Hepatocyte (in vitro differentiated cells): Measurements from ENCODE around the gene OSBPL5.
"Not testable (repeated sequence)": the region's sequence is repeated elsewhere in the genome, so short reads cannot be mapped to it uniquely, and the experiment has no call there.

Experiments used
- EZH2 ChIP-seq: fragments of 200-600 bp; sonication (generic); IDR thresholded peaks from 2 replicates; pipeline ENCODE4 v1.6.1; 2016; ENCODE audit warnings: antibody characterized with exemption, mild to moderate bottlenecking, borderline replicate concordance
- EZH2phosphoT487 ChIP-seq: fragments of 200-600 bp; sonication (generic); IDR thresholded peaks from one replicate; pipeline ENCODE4 v1.6.1; 2018; ENCODE audit warnings: antibody characterized with exemption, mild to moderate bottlenecking, low read depth, moderate library complexity; ENCODE audit not compliant: unreplicated experiment, severe bottlenecking
- TF ChIP-seq, protein P1 (sequence below): fragments of 200-600 bp; sonication (generic); IDR thresholded peaks from 2 replicates; pipeline ENCODE4 v1.5.1; 2016; ENCODE audit warnings: antibody characterized with exemption, mild to moderate bottlenecking; ENCODE audit not compliant: poor library complexity

DNA sequence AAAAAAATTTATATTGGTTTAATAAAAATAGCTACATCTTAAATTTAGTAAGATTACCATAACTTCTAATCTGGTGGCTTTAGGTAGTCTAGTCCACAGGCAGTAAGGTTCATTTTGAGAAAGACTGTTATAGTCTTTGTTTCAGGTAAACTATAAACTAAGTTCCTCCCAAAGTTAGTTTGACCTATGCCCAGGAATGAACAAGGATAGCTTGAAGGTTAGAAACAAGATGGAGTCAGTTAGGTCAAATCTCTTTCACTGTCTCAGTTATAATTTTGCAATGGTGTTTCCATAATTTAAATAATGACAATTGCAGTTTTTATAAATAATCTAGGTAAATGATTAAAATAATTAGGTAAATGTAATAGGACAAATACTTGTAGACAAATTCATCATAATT is 51.4 kb downstream of the OSBPL5 start:
- TF ChIP-seq, protein P1, sequence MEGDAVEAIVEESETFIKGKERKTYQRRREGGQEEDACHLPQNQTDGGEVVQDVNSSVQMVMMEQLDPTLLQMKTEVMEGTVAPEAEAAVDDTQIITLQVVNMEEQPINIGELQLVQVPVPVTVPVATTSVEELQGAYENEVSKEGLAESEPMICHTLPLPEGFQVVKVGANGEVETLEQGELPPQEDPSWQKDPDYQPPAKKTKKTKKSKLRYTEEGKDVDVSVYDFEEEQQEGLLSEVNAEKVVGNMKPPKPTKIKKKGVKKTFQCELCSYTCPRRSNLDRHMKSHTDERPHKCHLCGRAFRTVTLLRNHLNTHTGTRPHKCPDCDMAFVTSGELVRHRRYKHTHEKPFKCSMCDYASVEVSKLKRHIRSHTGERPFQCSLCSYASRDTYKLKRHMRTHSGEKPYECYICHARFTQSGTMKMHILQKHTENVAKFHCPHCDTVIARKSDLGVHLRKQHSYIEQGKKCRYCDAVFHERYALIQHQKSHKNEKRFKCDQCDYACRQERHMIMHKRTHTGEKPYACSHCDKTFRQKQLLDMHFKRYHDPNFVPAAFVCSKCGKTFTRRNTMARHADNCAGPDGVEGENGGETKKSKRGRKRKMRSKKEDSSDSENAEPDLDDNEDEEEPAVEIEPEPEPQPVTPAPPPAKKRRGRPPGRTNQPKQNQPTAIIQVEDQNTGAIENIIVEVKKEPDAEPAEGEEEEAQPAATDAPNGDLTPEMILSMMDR: not testable (repeated sequence)
- TF ChIP-seq EZH2, EZH2phosphoT487: not testable (repeated sequence)
